HUDEP-2 (cell line): ENCODE data around the gene RFTN1.

ENCODE experiments used
- DNase-seq, 76 experiments: peaks; one replicate each; lab custom pipeline; 2025; ENCODE audit not compliant: unreplicated experiment in 76 of 76; lab: John Stamatoyannopoulos, UW

RFTN1 gene

GRCh38 chr3:16386561-16386960 lies 126.9 kb downstream of the RFTN1 start:
- no peak for DNase-seq

GRCh38 chr3:16385151-16385550 lies 128.3 kb downstream of the RFTN1 start:
- DNase-seq, result no peak

GRCh38 chr3:16383864-16384263 lies 129.6 kb downstream of the RFTN1 start:
- DNase-seq, result no peak

- DNase-seq, result no peak
These were observed 130.7 kb downstream of the RFTN1 start for GRCh38 chr3:16382845-16383244.

- DNase-seq, result no peak
These were observed 132.1 kb downstream of the RFTN1 start for GRCh38 chr3:16381426-16381825.

GRCh38 chr3:16380421-16380820 lies 133.1 kb downstream of the RFTN1 start:
- DNase-seq, result no peak

- no peak for DNase-seq
These were observed 133.7 kb downstream of the RFTN1 start for GRCh38 chr3:16379838-16380237.

GRCh38 chr3:16378920-16379319 lies 134.6 kb downstream of the RFTN1 start:
- no peak for DNase-seq

GRCh38 chr3:16378415-16378814 lies 135.1 kb downstream of the RFTN1 start:
- no peak for DNase-seq

GRCh38 chr3:16377847-16378302 lies 135.6 kb downstream of the RFTN1 start:
- no peak for DNase-seq

- no peak for DNase-seq
These were observed 136.3 kb downstream of the RFTN1 start for GRCh38 chr3:16377196-16377595.

- DNase-seq, result no peak
These were observed 137.6 kb downstream of the RFTN1 start for GRCh38 chr3:16375891-16376290.

- DNase-seq, result no peak
These were observed 138.6 kb downstream of the RFTN1 start for GRCh38 chr3:16374935-16375245.

- DNase-seq, result no peak
These were observed 139.2 kb downstream of the RFTN1 start for GRCh38 chr3:16374047-16374934.

- no peak for DNase-seq
These were observed 140.1 kb downstream of the RFTN1 start for GRCh38 chr3:16373341-16373946.

- no peak for DNase-seq
These were observed 140.9 kb downstream of the RFTN1 start for GRCh38 chr3:16372362-16373292.

- DNase-seq, result no peak
These were observed 142.4 kb downstream of the RFTN1 start for GRCh38 chr3:16370872-16371740.

- no peak for DNase-seq
These were observed 143.0 kb downstream of the RFTN1 start for GRCh38 chr3:16370503-16370871.

GRCh38 chr3:16369885-16370284 lies 143.6 kb downstream of the RFTN1 start:
- DNase-seq, result no peak

- no peak for DNase-seq
These were observed 144.2 kb downstream of the RFTN1 start for GRCh38 chr3:16369276-16369675.
